GM10248 (cell line): ENCODE results near the gene CDC5L.
"Not testable (repeated sequence)": the region's sequence is repeated elsewhere in the genome, so short reads cannot be mapped to it uniquely, and the experiment has no call there.

Experiments
- CTCF ChIA-PET: fragments of 300-600 bp; sonication (Branson Sonifier 250); formaldehyde crosslinking; extraction: SDS; loops from one replicate; lab custom pipeline; 2021; ENCODE audit warnings: antibody characterized with exemption; lab: Yijun Ruan, JAX
- POLR2A ChIA-PET: fragments of 350-650 bp; sonication (Branson Sonifier 250); formaldehyde crosslinking; extraction: SDS; loops from one replicate; lab custom pipeline; 2020; ENCODE audit warnings: antibody characterized with exemption; lab: Yijun Ruan, JAX
- DNase-seq: peaks from one replicate; pipeline ENCODE4 v3.0.0; 2012; ENCODE audit errors: extremely low spot score
- TF ChIP-seq, protein P1 (sequence below): IDR thresholded peaks from 2 replicates; pipeline ENCODE4 v1.5.1; 2012; ENCODE audit warnings: mild to moderate bottlenecking, low read depth; ENCODE audit errors: extremely low read depth, missing control alignments, control extremely low read depth

Gene CDC5L

DNA sequence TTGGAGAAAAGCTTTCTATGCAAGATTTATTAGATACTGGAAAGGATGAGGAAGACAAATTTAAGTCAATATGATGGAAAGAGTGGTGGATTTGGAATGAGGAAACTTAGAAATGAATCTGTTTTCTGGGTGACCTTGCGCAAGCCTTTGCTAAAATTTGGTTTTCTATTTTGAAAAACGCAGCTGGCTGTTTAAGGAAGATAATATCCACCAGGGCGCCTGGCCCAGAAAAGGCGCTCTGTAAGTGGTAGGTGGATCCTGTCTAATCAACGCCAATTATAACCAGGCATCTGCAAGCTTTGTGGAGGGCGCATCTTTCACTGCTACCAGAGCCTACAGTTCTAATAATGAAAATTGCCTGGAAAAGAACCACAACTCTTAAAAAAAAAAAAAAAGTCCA is 45.5 kb upstream of the CDC5L start:
- TF ChIP-seq, protein P1, sequence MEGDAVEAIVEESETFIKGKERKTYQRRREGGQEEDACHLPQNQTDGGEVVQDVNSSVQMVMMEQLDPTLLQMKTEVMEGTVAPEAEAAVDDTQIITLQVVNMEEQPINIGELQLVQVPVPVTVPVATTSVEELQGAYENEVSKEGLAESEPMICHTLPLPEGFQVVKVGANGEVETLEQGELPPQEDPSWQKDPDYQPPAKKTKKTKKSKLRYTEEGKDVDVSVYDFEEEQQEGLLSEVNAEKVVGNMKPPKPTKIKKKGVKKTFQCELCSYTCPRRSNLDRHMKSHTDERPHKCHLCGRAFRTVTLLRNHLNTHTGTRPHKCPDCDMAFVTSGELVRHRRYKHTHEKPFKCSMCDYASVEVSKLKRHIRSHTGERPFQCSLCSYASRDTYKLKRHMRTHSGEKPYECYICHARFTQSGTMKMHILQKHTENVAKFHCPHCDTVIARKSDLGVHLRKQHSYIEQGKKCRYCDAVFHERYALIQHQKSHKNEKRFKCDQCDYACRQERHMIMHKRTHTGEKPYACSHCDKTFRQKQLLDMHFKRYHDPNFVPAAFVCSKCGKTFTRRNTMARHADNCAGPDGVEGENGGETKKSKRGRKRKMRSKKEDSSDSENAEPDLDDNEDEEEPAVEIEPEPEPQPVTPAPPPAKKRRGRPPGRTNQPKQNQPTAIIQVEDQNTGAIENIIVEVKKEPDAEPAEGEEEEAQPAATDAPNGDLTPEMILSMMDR: no peak
- CTCF ChIA-PET: interaction anchor here (0.9 to 4.2 kb wide), 4 partner anchors 28 to 245 kb away, joined by 3 to 27 read pairs (median 6); partner anchors contain the start of gene AARS2
- POLR2A ChIA-PET: no interaction called here
- no peak for DNase-seq

DNA sequence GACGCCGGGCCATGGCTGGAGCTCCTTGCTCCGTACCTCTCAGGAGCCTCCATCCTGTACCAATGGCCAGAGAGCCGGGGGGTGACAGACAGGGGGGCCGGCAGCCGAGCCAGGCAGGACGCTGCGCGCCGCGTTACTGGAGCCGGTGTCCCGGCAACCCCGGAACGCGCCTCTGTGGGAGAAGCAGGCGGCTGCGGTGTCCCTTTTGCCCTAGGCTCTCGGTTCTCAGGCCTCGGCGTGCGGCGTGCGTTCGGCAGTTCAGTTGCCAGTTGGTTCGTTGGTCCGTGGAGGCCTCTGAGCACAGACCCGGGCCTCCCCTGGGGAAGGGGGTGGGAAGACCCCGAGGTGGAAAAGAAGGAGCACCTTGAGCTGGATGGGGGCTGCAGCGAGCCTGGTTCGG is 45.0 kb upstream of the CDC5L start, which contains the start of gene SPATS1:
Gene SPATS1 (plus strand): TSS at position 162 of the 400 bp plus-strand sequence. CDS start 446 bp downstream, outside the sequence.
- TF ChIP-seq, protein P1: no peak
- ChIA-PET CTCF (interaction anchor here (0.8 to 4.2 kb wide), 7 partner anchors 16 to 246 kb away, joined by 3 to 27 read pairs (median 8); partner anchors contain the start of gene AARS2), POLR2A (no interaction called here)
- DNase-seq: no peak

DNA sequence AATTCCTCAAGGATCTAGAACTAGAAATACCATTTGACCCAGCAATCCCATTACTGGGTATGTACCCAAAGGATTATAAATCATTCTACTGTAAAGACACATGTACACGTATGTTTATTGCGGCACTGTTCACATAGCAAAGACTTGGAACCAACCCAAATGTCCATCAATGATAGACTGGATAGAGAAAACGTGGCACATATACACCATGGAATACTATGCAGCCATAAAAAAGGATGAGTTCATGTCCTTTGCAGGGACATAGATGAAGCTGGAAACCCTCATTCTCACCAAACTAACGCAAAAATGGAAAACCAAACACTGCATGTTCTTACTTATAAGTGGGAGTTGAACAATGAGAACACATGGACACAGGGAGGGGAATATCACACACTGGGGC is 40.7 kb upstream of the CDC5L start:
- POLR2A ChIA-PET, DNase-seq: not testable (repeated sequence)
- CTCF ChIA-PET: interaction anchor here (1.1 to 1.4 kb wide), 4 partner anchors 9 to 79 kb away, joined by 3 to 5 read pairs (median 4); no protein-coding TSS in a partner anchor

DNA sequence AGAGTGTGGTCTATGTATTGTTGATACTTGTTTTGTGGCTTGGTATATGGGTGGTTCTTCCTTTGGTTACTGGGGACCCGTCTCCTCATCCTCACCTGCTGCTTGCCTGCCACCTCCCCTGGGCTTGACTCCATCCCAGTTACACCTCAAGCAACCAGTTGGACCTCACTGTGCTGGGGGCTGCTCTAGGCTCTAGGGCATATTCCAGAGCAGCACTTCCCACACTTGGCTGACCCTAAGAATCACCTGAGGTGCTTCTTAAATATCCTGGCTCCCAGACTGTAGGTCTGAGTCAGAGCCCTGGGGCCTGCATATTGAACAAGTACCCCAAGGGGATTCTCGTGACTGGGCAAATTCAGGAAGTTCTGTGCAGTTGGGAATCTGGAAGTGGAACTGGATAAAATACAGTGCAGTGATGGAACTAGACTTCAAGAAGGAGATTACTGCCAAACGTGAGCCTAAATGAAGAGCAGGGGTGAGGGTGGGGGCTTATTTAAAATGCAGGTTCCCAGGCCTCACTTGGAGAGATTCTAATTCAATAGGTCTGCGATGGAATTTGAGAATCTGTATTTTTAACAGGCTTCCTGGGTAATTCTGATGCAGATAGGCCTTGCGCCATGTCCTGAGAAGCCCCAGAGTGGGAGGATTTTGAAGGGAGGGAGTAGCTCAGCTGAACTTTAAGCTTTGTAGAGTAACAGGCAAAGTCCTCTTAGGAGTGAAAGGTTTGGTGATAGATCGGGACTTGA is 37.4 kb upstream of the CDC5L start:
- no peak for DNase-seq
- ChIA-PET POLR2A (no interaction called here), CTCF (interaction anchor here (1.0 kb wide), 1 partner anchor 12 kb away, joined by 3 read pairs; no protein-coding TSS in a partner anchor)
- TF ChIP-seq, protein P1: no peak

DNA sequence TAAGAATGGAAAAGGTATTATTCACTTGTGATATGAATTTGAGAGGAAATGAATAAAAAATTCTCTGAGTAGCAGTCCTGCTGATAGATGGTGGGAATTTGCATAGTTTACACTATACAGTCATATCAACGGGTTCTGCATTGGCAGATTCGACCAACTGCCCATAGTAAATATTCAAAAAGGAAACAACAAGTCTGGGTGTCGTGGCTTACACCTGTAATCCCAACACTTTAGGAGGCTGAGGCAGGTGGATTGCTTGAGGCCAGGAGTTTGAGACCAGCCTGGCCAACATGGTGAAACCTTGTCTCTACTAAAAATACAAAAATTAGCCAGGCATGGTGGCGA is 36.9 kb upstream of the CDC5L start:
- DNase-seq, POLR2A ChIA-PET: not testable (repeated sequence)
- CTCF ChIA-PET: interaction anchor here (1.0 kb wide), 1 partner anchor 12 kb away, joined by 3 read pairs; no protein-coding TSS in a partner anchor

DNA sequence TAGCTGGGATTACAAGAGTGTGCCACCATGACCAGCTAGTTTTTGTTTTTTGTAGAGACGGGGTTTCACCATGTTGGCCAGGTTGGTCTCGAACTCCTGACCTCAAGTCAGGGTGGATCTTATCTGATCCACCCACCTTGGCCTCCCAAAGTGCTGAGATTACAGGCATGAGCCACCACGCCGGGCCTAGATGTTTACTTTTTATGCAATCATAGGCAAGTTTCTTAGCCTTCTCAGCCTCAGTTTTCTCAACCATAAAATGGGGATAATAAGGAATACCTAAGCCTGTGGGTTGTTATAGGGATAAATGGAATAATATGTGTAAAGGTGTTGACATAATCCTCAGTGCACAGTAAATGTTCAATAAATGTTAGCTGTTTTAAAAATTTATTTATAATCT is 35.2 kb upstream of the CDC5L start:
- no peak for DNase-seq
- ChIA-PET CTCF (interaction anchor here (2.1 kb wide), 1 partner anchor 13 kb away, joined by 8 read pairs; no protein-coding TSS in a partner anchor), POLR2A (no interaction called here)
- TF ChIP-seq, protein P1: no peak

DNA sequence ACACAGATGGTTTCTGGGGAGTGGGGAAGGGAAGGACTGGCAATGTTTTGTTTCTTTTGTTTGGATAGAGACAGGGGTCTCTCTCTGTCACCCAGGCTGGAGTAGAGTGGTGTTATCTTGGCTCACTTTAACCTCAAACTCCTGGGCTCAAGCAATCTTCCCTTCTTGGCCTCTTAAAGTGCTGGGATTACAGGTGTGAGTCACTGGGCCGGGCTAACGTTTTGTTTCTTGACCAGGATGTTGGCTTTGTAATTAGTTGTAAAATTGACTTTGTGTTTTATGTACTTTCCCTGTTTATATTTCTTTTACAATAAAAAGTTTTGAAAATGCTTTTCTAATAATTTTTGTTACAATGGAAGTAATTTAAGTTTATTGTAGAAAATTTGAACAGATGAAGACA is 34.2 kb upstream of the CDC5L start:
- no peak for DNase-seq
- POLR2A ChIA-PET: no interaction called here
- TF ChIP-seq, protein P1: no peak
- CTCF ChIA-PET: no interaction called here
